ENCODE measurements around the gene TSC2. TPM values are rescaled to one million over a fixed set of nuclear protein-coding genes. Genes with fewer than 3 reads are reported as not detected.
"Not testable (repeated sequence)": the region's sequence is repeated elsewhere in the genome, so short reads cannot be mapped to it uniquely, and the experiment has no call there.

TSC2 gene
- total and polyA plus RNA-seq, 3 donors from 2014 or later = 136 to 271 (median 222) TPM

- H3K4me3 ChIP-seq; H3K27ac ChIP-seq; H3K36me3 ChIP-seq (ENCODE audit: low read depth, missing control alignments); H3K27me3 ChIP-seq; intact Hi-C loops (cut with DNase I; ENCODE audit: low total_unique reads); H3K9me3 ChIP-seq; H3K4me1 ChIP-seq; DNase-seq: not testable (repeated sequence)
- WGBS, 2 donors = 94 to 97% methylated on average over 11 to 67 of the region's 73 CpGs
These were observed 60.9 kb downstream of the TSC2 start for GRCh38 chr16:2108446-2109270.

- H3K27ac ChIP-seq; H3K9me3 ChIP-seq; H3K4me3 ChIP-seq; intact Hi-C loops (cut with DNase I; ENCODE audit: low total_unique reads); H3K4me1 ChIP-seq; H3K36me3 ChIP-seq (ENCODE audit: low read depth, missing control alignments); H3K27me3 ChIP-seq; DNase-seq: not testable (repeated sequence)
- WGBS, 2 donors = 94% methylated on average over 19 to 25 of the region's 25 CpGs
These were observed 61.4 kb downstream of the TSC2 start for GRCh38 chr16:2109271-2109580.

- H3K27me3 ChIP-seq; H3K27ac ChIP-seq; H3K36me3 ChIP-seq (ENCODE audit: low read depth, missing control alignments); intact Hi-C loops (cut with DNase I; ENCODE audit: low total_unique reads); H3K4me3 ChIP-seq; H3K9me3 ChIP-seq; DNase-seq; H3K4me1 ChIP-seq: not testable (repeated sequence)
- WGBS, 2 donors = no CpG with 5 or more reads among the region's 23 CpGs
These were observed 62.1 kb downstream of the TSC2 start for GRCh38 chr16:2109872-2110271.

GRCh38 chr16:2110332-2111008 lies 62.7 kb downstream of the TSC2 start:
- H3K36me3 ChIP-seq (ENCODE audit: low read depth, missing control alignments); intact Hi-C loops (cut with DNase I; ENCODE audit: low total_unique reads): not testable (repeated sequence)
- 91 to 93% methylated on average over 23 to 38 of the region's 43 CpGs for WGBS, 2 donors

GRCh38 chr16:2111009-2111353 lies 63.2 kb downstream of the TSC2 start:
- H3K27me3 ChIP-seq; H3K9me3 ChIP-seq; H3K4me3 ChIP-seq; DNase-seq; H3K4me1 ChIP-seq; H3K36me3 ChIP-seq (ENCODE audit: low read depth, missing control alignments); intact Hi-C loops (cut with DNase I; ENCODE audit: low total_unique reads); H3K27ac ChIP-seq: not testable (repeated sequence)
- 93 to 96% methylated on average over 3 to 36 of the region's 36 CpGs for WGBS, 2 donors

More at GRCh38 chr16:2110332-2111008, 62.7 kb downstream of the TSC2 start:
- not testable (repeated sequence) for H3K4me3 ChIP-seq, DNase-seq, H3K4me1 ChIP-seq, H3K27me3 ChIP-seq, H3K9me3 ChIP-seq, H3K27ac ChIP-seq

- H3K4me1 ChIP-seq; H3K27me3 ChIP-seq; intact Hi-C loops (cut with DNase I; ENCODE audit: low total_unique reads); H3K9me3 ChIP-seq; H3K27ac ChIP-seq; H3K4me3 ChIP-seq; DNase-seq; H3K36me3 ChIP-seq (ENCODE audit: low read depth, missing control alignments): not testable (repeated sequence)
- whole genome bisulfite sequencing, 2 donors = 91 to 95% methylated on average over 18 to 63 of the region's 65 CpGs
These were observed 63.9 kb downstream of the TSC2 start for GRCh38 chr16:2111412-2112335.

GRCh38 chr16:2112539-2113106 lies 64.8 kb downstream of the TSC2 start:
- DNase-seq; intact Hi-C loops (cut with DNase I; ENCODE audit: low total_unique reads); H3K4me3 ChIP-seq; H3K4me1 ChIP-seq; H3K9me3 ChIP-seq; H3K27me3 ChIP-seq; H3K27ac ChIP-seq; H3K36me3 ChIP-seq (ENCODE audit: low read depth, missing control alignments): not testable (repeated sequence)
- WGBS, 2 donors = 86 to 93% methylated on average over 10 to 30 of the region's 30 CpGs

GRCh38 chr16:2114225-2114624 lies 66.4 kb downstream of the TSC2 start:
- H3K9me3 ChIP-seq; H3K27me3 ChIP-seq; H3K4me1 ChIP-seq; H3K4me3 ChIP-seq; intact Hi-C loops (cut with DNase I; ENCODE audit: low total_unique reads); H3K36me3 ChIP-seq (ENCODE audit: low read depth, missing control alignments); H3K27ac ChIP-seq; DNase-seq: not testable (repeated sequence)
- 91 to 100% methylated on average over 2 to 26 of the region's 26 CpGs for WGBS, 2 donors

GRCh38 chr16:2114885-2115590 lies 67.3 kb downstream of the TSC2 start:
- H3K9me3 ChIP-seq; intact Hi-C loops (cut with DNase I; ENCODE audit: low total_unique reads); H3K4me3 ChIP-seq; DNase-seq; H3K4me1 ChIP-seq; H3K27me3 ChIP-seq; H3K36me3 ChIP-seq (ENCODE audit: low read depth, missing control alignments); H3K27ac ChIP-seq: not testable (repeated sequence)
- WGBS, 2 donors = 63 to 80% methylated on average over 5 to 20 of the region's 34 CpGs
